ENCODE data around the gene PSMC3.

- no peak for TF ChIP-seq CTCF (IDR thresholded peaks at IDR 0.05; ENCODE audit: low read depth, low read length, poor library complexity, severe bottlenecking)
- no peak for TF ChIP-seq EZH2phosphoT487 (IDR thresholded peaks at IDR 0.05; ENCODE audit: borderline replicate concordance, low read length)
These were observed 42.5 kb upstream of the PSMC3 start for GRCh38 chr11:47468598-47469214.
